Endothelial cell of umbilical vein (primary cell): ENCODE measurements around the gene PEBP1. TPM values are rescaled to one million over a fixed set of nuclear protein-coding genes. Genes with fewer than 3 reads are reported as not detected.

Experiments
- BruUV-seq: library from RNA; stranded (reverse); fragments of 400-500 nt; replicated peaks from 2 replicates; lab custom pipeline; 2021; lab: Mats Ljungman, UMichigan
- CTCF ChIA-PET: fragments of 300-600, 350-600 bp; sonication (Branson Sonifier 250); formaldehyde crosslinking; loops from one replicate; lab custom pipeline; 2021; ENCODE audit warnings: antibody characterized with exemption, inconsistent platforms; lab: Charles Lee
- POLR2A ChIA-PET: fragments of 300-600, 350-600 bp; sonication (Branson Sonifier 250); formaldehyde crosslinking; loops from one replicate; lab custom pipeline; 2021; ENCODE audit warnings: antibody characterized with exemption, inconsistent platforms; lab: Charles Lee
- DNase-seq: peaks from one replicate; pipeline ENCODE4 v3.0.0-alpha.2; 2011; ENCODE audit warnings: low read depth, low spot score
- FAIRE-seq: peaks from 2 replicates; lab custom pipeline; 2011; peaks lifted over from hg19 to GRCh38; lab: Jason Lieb, UNC
- H2AFZ ChIP-seq: 2 replicates; pipeline ENCODE4 v1.6.0; 2012; ENCODE audit warnings: low read depth, low read length, control low read depth, inconsistent platforms
- H3K27ac ChIP-seq: 2 replicates; pipeline ENCODE4 v1.5.1; 2011; ENCODE audit warnings: low read depth, mild to moderate bottlenecking, control low read depth, low read length, moderate library complexity; ENCODE audit not compliant: insufficient read depth
- H3K27me3 ChIP-seq, 2 experiments: 2 replicates each; pipeline versions ENCODE4 v1.6.0 to v1.6.1; 2011; ENCODE audit warnings: low read length in 2 of 2, mixed read lengths in 1 of 2; ENCODE audit not compliant: control insufficient read depth in 2 of 2, insufficient read depth in 2 of 2
- H3K36me3 ChIP-seq, 2 experiments: 2 replicates in 1 of 2; 3 replicates in 1 of 2; pipeline ENCODE4 v1.5.1; 2011; ENCODE audit warnings: low read length in 2 of 2, mild to moderate bottlenecking in 1 of 2, moderate library complexity in 1 of 2; ENCODE audit not compliant: control insufficient read depth in 2 of 2, insufficient read depth in 2 of 2; ENCODE audit errors: extremely low read depth in 1 of 2
- H3K4me1 ChIP-seq: 3 replicates; pipeline ENCODE4 v1.5.1; 2011; ENCODE audit warnings: mild to moderate bottlenecking, low read length; ENCODE audit not compliant: control insufficient read depth, insufficient read depth; ENCODE audit errors: extremely low read depth
- H3K4me2 ChIP-seq: 2 replicates; pipeline ENCODE4 v1.6.1; 2011; ENCODE audit warnings: low read length, control low read depth, mixed read lengths; ENCODE audit not compliant: insufficient read depth
- H3K4me3 ChIP-seq, 3 experiments: fragments of 200-600 bp in 1 of 3; sonication (generic), shearing (Covaris generic) in 1 of 3; replicated peaks in 1 of 3; 2 replicates each; pipeline ENCODE4 v1.5.1; 2011 to 2016; ENCODE audit warnings: control low read depth in 3 of 3, low read length in 3 of 3, mild to moderate bottlenecking in 2 of 3, inconsistent platforms in 1 of 3, low read depth in 1 of 3, moderate library complexity in 1 of 3; ENCODE audit not compliant: insufficient read depth in 1 of 3
- H3K79me2 ChIP-seq: 2 replicates; pipeline ENCODE4 v1.6.0; 2012; ENCODE audit warnings: low read length, inconsistent platforms; ENCODE audit not compliant: control insufficient read depth, insufficient read depth
- H3K9ac ChIP-seq: replicated peaks from 2 replicates; pipeline ENCODE3; 2011; ENCODE audit warnings: low read length, control low read depth; ENCODE audit not compliant: insufficient read depth; ENCODE audit errors: extremely low read depth
- H3K9me1 ChIP-seq: replicated peaks from 3 replicates; pipeline ENCODE4 v1.6.0; 2011; ENCODE audit warnings: mild to moderate bottlenecking, low read length; ENCODE audit not compliant: control insufficient read depth, insufficient read depth; ENCODE audit errors: extremely low read depth
- H3K9me3 ChIP-seq: replicated peaks from 2 replicates; pipeline ENCODE4 v1.5.1; 2012; ENCODE audit warnings: low read length, inconsistent platforms; ENCODE audit not compliant: control insufficient read depth, insufficient read depth
- H4K20me1 ChIP-seq: replicated peaks from 2 replicates; pipeline ENCODE3; 2011; ENCODE audit warnings: mild to moderate bottlenecking, low read length; ENCODE audit not compliant: control insufficient read depth, insufficient read depth; ENCODE audit errors: extremely low read depth
- EZH2 ChIP-seq: IDR thresholded peaks from 2 replicates; pipeline ENCODE4 v1.6.1; 2012; ENCODE audit warnings: borderline replicate concordance, low read depth, mild to moderate bottlenecking, moderate library complexity, low read length, inconsistent platforms; ENCODE audit not compliant: severe bottlenecking
- FOS ChIP-seq: IDR thresholded peaks from 2 replicates; pipeline ENCODE4 v1.6.1; 2011; ENCODE audit warnings: mild to moderate bottlenecking, low read length, moderate library complexity, borderline replicate concordance; ENCODE audit not compliant: insufficient read depth
- GATA2 ChIP-seq: IDR thresholded peaks from 2 replicates; pipeline ENCODE4 v1.7.0; 2011; ENCODE audit warnings: low read depth, mild to moderate bottlenecking, moderate library complexity, mixed read lengths, low read length; ENCODE audit not compliant: insufficient read length, insufficient read depth
- MYC ChIP-seq: IDR thresholded peaks from one replicate; pipeline ENCODE4 v1.6.1; 2011; ENCODE audit warnings: mild to moderate bottlenecking, low read depth, low read length
- POLR2AphosphoS5 ChIP-seq: IDR thresholded peaks from 2 replicates; pipeline ENCODE4 v1.6.1; 2012; ENCODE audit warnings: low read depth, mild to moderate bottlenecking, control low read depth, low read length, moderate library complexity; ENCODE audit not compliant: insufficient read depth
- dilution Hi-C: fragments of 300-500 bp; cut with MboI; formaldehyde crosslinking; loops from one replicate; pipeline ENCODE4 v1.15.0; 2019; ENCODE audit warnings: low sequenced_read_pairs; ENCODE audit not compliant: extremely low pct_ligation_motif_present
- intact Hi-C: fragments of 100-400 bp; cut with micrococcal nuclease; formaldehyde crosslinking; loops from one replicate; pipeline ENCODE4 v1.10.0; 2022
- polyA plus RNA-seq, 4 experiments: library from polyadenylated mRNA; depleted of rRNA in 3 of 4; stranded (reverse) in 3 of 4; unstranded in 1 of 4; fragments of >200 nt; gene quantifications; 2 replicates each; pipeline versions ENCODE4 v1.2.1 to v1.2.3, GENCODE V29; 2011 to 2012; ENCODE audit warnings: missing spikeins in 1 of 4
- total RNA-seq: library from RNA; stranded (reverse); gene quantifications from 2 replicates; pipeline ENCODE4 v1.2.3, GENCODE V29; 2021
- TF ChIP-seq, protein P1 (sequence below), 2 donors: IDR thresholded peaks; 1 replicate in 1 of 2; 2 replicates in 1 of 2; pipeline ENCODE4 v1.5.1; 2011; ENCODE audit warnings: low read length in 2 of 2, mild to moderate bottlenecking in 2 of 2, moderate library complexity in 2 of 2, control low read depth in 1 of 2, inconsistent platforms in 1 of 2, low read depth in 1 of 2; ENCODE audit not compliant: insufficient read depth in 1 of 2; ENCODE audit errors: extremely low read depth in 1 of 2
- TF ChIP-seq, protein P2 (sequence below): IDR thresholded peaks from 2 replicates; pipeline ENCODE4 v1.6.1; 2011; ENCODE audit not compliant: insufficient read depth, insufficient read length

Gene PEBP1
- total and polyA plus RNA-seq, 2 donors (not counting 3 experiments of a cell fraction or from before 2014, with no cell fraction given): 185 to 261 TPM

DNA sequence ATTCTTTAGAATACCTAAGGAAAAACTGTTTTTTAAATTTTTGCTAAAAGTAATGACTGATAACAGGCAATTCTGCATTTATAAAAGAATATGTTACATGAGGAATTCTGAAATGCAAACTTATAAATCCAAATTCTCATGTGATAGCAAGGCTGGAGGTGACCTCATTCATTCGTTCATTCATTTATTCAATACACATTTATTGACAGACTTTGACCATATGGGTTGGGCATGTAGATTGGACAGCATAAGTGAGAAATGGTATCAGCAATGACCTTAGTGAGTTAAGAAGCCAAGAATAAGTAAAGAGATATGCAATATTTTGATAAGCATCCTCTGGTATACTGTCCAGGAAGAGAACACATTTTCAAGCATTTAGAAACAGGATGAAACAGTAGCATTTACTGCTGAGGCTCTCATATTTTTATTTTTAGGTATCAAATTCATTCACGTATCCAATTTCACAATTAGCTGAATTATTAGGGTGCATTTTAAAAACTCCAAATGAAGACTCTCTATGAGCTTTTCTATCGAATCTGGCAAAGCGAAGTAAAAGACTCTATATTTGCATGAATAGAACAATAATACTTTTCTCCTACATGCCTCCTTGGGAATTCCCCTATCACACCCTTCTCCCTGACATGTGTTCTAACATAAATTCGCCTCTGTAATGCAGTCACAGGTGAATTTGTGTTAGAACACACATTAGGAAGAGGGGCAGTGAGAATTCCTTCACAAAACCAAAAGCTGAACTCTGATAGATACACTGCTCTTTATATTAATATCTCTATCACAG, 49.9 kb downstream of the PEBP1 start:
- intact Hi-C loops (no loop called here), dilution Hi-C loops (no loop called here)
- CTCF ChIA-PET: interaction anchor here (8.2 kb wide), 1 partner anchor 190 kb away, joined by 262 read pairs; the partner anchor contains the start of genes SUDS3 and TAOK3
- no peak overlapping the region for H3K4me3 ChIP-seq
- H3K36me3 ChIP-seq: peaks cover 0 to 2% of the 10 kb centered on the region in 2 experiments
- no peak overlapping the region for H2AFZ ChIP-seq
- POLR2A ChIA-PET: no interaction called here
- BruUV-seq: no TSS peak
- no peaks in the 10 kb centered on the region for H3K9me1 ChIP-seq
- TF ChIP-seq EZH2: no peak
- no peak for TF ChIP-seq FOS
- TF ChIP-seq GATA2: no peak
- TF ChIP-seq, protein P1, sequence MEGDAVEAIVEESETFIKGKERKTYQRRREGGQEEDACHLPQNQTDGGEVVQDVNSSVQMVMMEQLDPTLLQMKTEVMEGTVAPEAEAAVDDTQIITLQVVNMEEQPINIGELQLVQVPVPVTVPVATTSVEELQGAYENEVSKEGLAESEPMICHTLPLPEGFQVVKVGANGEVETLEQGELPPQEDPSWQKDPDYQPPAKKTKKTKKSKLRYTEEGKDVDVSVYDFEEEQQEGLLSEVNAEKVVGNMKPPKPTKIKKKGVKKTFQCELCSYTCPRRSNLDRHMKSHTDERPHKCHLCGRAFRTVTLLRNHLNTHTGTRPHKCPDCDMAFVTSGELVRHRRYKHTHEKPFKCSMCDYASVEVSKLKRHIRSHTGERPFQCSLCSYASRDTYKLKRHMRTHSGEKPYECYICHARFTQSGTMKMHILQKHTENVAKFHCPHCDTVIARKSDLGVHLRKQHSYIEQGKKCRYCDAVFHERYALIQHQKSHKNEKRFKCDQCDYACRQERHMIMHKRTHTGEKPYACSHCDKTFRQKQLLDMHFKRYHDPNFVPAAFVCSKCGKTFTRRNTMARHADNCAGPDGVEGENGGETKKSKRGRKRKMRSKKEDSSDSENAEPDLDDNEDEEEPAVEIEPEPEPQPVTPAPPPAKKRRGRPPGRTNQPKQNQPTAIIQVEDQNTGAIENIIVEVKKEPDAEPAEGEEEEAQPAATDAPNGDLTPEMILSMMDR (IDR thresholded peaks at IDR 0.05; ENCODE audit: extremely low read depth in 1 of 2, insufficient read depth in 1 of 2, low read depth in 1 of 2, low read length in 2 of 2): no peak
- TF ChIP-seq, protein P2, sequence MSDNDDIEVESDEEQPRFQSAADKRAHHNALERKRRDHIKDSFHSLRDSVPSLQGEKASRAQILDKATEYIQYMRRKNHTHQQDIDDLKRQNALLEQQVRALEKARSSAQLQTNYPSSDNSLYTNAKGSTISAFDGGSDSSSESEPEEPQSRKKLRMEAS: no peak
- no peak for TF ChIP-seq POLR2AphosphoS5
- no peak for TF ChIP-seq MYC
- no peaks in the 10 kb centered on the region for H4K20me1 ChIP-seq
- H3K4me1 ChIP-seq: peaks cover 44% of the 10 kb centered on the region
- no peaks in the 10 kb centered on the region for H3K9me3 ChIP-seq
- DNase-seq: no peak
- H3K79me2 ChIP-seq: no peaks in the 10 kb centered on the region
- no peaks in the 10 kb centered on the region for H3K27me3 ChIP-seq
- no peak for FAIRE-seq
- H3K4me2 ChIP-seq: no peak overlapping the region
- no peak overlapping the region for H3K9ac ChIP-seq
- no peak overlapping the region for H3K27ac ChIP-seq
